Tibial nerve (tissue), 4 donors: ENCODE measurements around the gene NCOA1.

Experiments used
- EP300 ChIP-seq, 2 donors: sonication (generic); formaldehyde crosslinking; IDR thresholded peaks; one replicate each; pipeline ENCODE4 v1.6.1; 2017; ENCODE audit warnings: antibody characterized with exemption in 2 of 2, mild to moderate bottlenecking in 1 of 2
- POLR2A ChIP-seq, 2 donors: fragments of 450-650 bp; IDR thresholded peaks; one replicate each; pipeline ENCODE4 v1.6.1; 2017; ENCODE audit warnings: antibody characterized with exemption in 2 of 2, mild to moderate bottlenecking in 2 of 2, moderate library complexity in 2 of 2
- TF ChIP-seq, protein P1 (sequence below), 5 experiments: fragments of 200-600 bp in 3 of 5; fragments of 450-650 bp in 2 of 5; sonication (generic) in 3 of 5; IDR thresholded peaks; one replicate each; pipeline ENCODE4 v1.5.1; 2016 to 2019; ENCODE audit warnings: antibody characterized with exemption in 5 of 5, mild to moderate bottlenecking in 3 of 5, moderate library complexity in 2 of 5

DNA sequence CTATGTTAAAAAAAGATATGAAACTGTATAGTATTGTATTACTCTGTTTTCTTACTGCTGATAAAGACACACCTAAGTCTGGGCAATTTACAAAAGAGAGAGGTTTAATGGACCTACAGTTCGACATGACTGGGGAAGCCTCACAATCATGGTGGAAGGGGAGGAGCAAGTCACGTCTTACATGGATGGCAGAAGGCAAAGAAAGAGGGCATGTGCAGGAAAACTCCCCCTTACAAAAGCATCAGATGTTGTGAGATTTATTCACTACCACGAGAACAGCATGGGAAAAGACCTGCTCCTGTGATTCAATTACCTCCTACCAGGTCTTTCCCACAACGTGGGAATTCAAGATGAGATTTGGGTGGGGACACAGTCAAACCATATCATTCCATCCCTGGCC, 57.0 kb downstream of the NCOA1 start:
- TF ChIP-seq POLR2A (IDR thresholded peaks at IDR 0.05), result no peak
- TF ChIP-seq, protein P1, sequence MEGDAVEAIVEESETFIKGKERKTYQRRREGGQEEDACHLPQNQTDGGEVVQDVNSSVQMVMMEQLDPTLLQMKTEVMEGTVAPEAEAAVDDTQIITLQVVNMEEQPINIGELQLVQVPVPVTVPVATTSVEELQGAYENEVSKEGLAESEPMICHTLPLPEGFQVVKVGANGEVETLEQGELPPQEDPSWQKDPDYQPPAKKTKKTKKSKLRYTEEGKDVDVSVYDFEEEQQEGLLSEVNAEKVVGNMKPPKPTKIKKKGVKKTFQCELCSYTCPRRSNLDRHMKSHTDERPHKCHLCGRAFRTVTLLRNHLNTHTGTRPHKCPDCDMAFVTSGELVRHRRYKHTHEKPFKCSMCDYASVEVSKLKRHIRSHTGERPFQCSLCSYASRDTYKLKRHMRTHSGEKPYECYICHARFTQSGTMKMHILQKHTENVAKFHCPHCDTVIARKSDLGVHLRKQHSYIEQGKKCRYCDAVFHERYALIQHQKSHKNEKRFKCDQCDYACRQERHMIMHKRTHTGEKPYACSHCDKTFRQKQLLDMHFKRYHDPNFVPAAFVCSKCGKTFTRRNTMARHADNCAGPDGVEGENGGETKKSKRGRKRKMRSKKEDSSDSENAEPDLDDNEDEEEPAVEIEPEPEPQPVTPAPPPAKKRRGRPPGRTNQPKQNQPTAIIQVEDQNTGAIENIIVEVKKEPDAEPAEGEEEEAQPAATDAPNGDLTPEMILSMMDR (IDR thresholded peaks at IDR 0.05), result no peak
- TF ChIP-seq EP300 (IDR thresholded peaks at IDR 0.05), result no peak
